ENCODE measurements around the gene CEACAM7.
"Not testable (repeated sequence)": the region's sequence is repeated elsewhere in the genome, so short reads cannot be mapped to it uniquely, and the experiment has no call there.

The CEACAM7 gene

DNA sequence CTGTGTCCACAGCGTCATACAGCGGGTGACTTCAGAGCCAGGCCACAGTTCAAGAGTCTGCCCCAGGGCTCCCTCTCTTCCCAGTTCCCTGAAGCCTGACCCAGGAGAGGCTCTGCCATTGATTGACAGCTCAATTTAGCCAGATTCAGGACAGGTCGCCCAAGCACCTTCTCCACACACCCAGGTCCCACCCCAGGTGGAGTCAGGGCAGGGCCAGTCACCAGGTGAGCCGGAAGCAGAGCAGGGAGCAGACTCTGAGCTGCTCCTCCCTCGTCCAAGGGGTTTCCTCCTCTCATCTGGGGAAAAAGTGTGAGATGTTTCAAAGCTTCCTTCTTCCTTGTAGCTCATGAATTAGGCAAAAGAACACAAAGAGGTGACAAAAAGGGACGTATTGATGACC, 5.6 kb downstream of the CEACAM7 start:
- TF ChIP-seq YY1 (IDR thresholded peaks at IDR 0.05; ENCODE audit: insufficient read depth, insufficient read length) (no peak), ZNF274 (IDR thresholded peaks at IDR 0.05; ENCODE audit: low read depth, low read length) (no peak), SUZ12 (IDR thresholded peaks at IDR 0.05; ENCODE audit: extremely low read depth, insufficient read depth, insufficient read length) (no peak)
- Histone ChIP-seq H3K4me1 (ENCODE audit: insufficient read depth, insufficient read length) (no peaks in the 10 kb centered on the region), H3K9me3 (ENCODE audit: insufficient read depth, low read length) (no peaks in the 10 kb centered on the region), H3K9ac (ENCODE audit: insufficient read length, low read depth) (no peak overlapping the region), H3K4me3 (ENCODE audit: insufficient read length, low read depth) (no peak overlapping the region), H3K27me3 (ENCODE audit: insufficient read depth, insufficient read length) (peaks cover 96% of the 10 kb centered on the region), H3K36me3 (ENCODE audit: insufficient read depth, insufficient read length, low read length) (no peaks in the 10 kb centered on the region)
- no peak for DNase-seq (ENCODE audit: low read depth, low spot score)

DNA sequence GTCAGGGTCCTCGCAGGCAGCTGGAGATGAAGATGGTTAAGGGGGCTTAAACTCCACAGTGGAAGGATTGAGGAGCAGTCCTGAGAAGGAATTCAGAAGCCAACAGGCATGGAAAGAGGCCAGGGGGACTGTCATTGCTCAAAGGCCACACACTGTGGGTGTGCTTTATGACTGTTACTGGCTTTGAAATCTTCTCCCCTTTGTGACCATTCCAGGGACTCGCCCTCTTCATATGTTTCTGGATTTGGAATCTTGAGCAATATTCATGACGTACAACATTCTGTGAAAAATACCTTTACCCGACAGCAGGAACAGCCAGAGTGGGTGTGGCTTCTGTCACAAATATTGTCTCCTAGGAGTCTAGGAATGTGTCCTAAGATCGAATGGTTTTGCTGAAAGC, 16.6 kb downstream of the CEACAM7 start:
- peaks cover 92% of the 10 kb centered on the region for H3K27me3 ChIP-seq (ENCODE audit: insufficient read depth, insufficient read length)
- no peak for DNase-seq (ENCODE audit: low read depth, low spot score)
- H3K4me1 ChIP-seq (ENCODE audit: insufficient read depth, insufficient read length), result no peaks in the 10 kb centered on the region
- TF ChIP-seq YY1 (IDR thresholded peaks at IDR 0.05; ENCODE audit: insufficient read depth, insufficient read length) (no peak), SUZ12 (IDR thresholded peaks at IDR 0.05; ENCODE audit: extremely low read depth, insufficient read depth, insufficient read length) (no peak)
- H3K9me3 ChIP-seq (ENCODE audit: insufficient read depth, low read length), result peaks cover 5% of the 10 kb centered on the region; the same call in 1 of the 2 replicates
- H3K4me3 ChIP-seq (ENCODE audit: insufficient read length, low read depth), result no peak overlapping the region
- no peak overlapping the region for H3K9ac ChIP-seq (ENCODE audit: insufficient read length, low read depth)
- no peaks in the 10 kb centered on the region for H3K36me3 ChIP-seq (ENCODE audit: insufficient read depth, insufficient read length, low read length)

DNA sequence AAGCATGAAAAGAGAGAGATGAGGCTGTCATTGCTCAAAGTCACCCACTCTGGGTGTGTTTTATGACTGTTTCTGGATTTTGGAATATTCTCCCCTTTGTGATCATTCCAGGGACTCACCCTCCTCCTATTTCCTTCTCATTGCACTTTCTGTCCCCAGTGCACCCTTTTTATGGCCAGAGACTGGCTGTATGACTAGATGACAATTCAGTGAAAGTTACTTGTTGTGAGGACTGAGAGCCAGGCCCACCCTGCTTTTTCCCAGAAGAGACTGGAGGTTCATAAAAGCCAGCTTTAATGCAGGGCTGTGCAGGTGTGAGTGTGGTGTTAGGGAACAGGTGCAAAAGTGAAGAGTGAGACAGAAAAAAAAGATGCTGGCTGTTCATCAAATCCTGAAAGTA, 17.3 kb downstream of the CEACAM7 start:
- DNase-seq (ENCODE audit: low read depth, low spot score), result no peak
- no peak overlapping the region for H3K9ac ChIP-seq (ENCODE audit: insufficient read length, low read depth)
- TF ChIP-seq SUZ12 (IDR thresholded peaks at IDR 0.05; ENCODE audit: extremely low read depth, insufficient read depth, insufficient read length) (no peak), YY1 (IDR thresholded peaks at IDR 0.05; ENCODE audit: insufficient read depth, insufficient read length) (no peak), ZNF274 (IDR thresholded peaks at IDR 0.05; ENCODE audit: low read depth, low read length) (no peak)
- H3K9me3 ChIP-seq (ENCODE audit: insufficient read depth, low read length), result peaks cover 12% of the 10 kb centered on the region
- no peaks in the 10 kb centered on the region for H3K4me1 ChIP-seq (ENCODE audit: insufficient read depth, insufficient read length)
- H3K4me3 ChIP-seq (ENCODE audit: insufficient read length, low read depth), result no peak overlapping the region
- H3K27me3 ChIP-seq (ENCODE audit: insufficient read depth, insufficient read length), result peaks cover 87% of the 10 kb centered on the region
- no peaks in the 10 kb centered on the region for H3K36me3 ChIP-seq (ENCODE audit: insufficient read depth, insufficient read length, low read length)

DNA sequence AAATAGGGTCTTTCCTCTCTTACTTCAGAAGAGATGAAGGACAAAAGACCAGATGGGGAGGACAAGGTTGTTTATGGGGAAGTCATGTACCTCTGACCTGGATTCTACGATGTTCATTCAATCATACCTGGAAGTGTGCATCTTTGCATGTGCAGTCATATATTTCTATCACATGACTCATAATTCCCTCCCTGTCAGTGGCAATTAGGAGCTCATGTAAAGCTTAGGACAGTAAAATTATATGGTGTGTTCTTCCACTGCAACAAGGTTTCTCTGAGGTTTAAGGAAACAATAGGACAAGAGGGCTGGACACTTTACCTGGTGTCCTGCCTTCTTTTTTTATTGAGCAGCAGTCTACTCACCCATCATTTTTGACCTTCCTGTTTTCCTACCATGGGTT, 19.8 kb downstream of the CEACAM7 start:
- no peak for TF ChIP-seq ZNF274 (IDR thresholded peaks at IDR 0.05; ENCODE audit: low read depth, low read length)
- no peak for TF ChIP-seq YY1 (IDR thresholded peaks at IDR 0.05; ENCODE audit: insufficient read depth, insufficient read length)
- TF ChIP-seq SUZ12 (IDR thresholded peaks at IDR 0.05; ENCODE audit: extremely low read depth, insufficient read depth, insufficient read length), result no peak
- no peaks in the 10 kb centered on the region for H3K36me3 ChIP-seq (ENCODE audit: insufficient read depth, insufficient read length, low read length)
- peaks cover 17% of the 10 kb centered on the region for H3K9me3 ChIP-seq (ENCODE audit: insufficient read depth, low read length)

DNA sequence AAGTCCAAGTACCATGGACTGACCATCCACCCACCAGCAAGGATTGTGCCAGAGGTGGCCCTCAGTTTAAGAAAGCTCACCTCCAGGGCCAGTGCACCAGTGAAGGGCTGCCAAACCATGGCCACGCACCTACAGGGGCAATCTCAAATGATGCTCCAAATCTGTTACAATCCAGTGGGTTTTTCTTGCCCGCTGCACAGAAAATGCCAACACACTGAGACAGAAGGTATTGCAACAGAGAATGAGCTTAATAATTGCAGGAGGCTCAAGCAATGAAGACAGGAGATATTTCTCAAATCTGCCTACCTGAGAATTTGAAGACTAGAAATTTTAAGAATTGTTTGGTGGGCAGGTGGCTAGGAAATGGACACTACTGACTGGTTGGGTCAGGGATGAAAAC, 22.0 kb downstream of the CEACAM7 start:
- DNase-seq (ENCODE audit: low read depth, low spot score), result no peak
- H3K9me3 ChIP-seq (ENCODE audit: insufficient read depth, low read length), result peaks cover 17% of the 10 kb centered on the region
- no peak overlapping the region for H3K9ac ChIP-seq (ENCODE audit: insufficient read length, low read depth)
- H3K4me3 ChIP-seq (ENCODE audit: insufficient read length, low read depth), result no peak overlapping the region
- H3K36me3 ChIP-seq (ENCODE audit: insufficient read depth, insufficient read length, low read length), result no peaks in the 10 kb centered on the region
- no peaks in the 10 kb centered on the region for H3K4me1 ChIP-seq (ENCODE audit: insufficient read depth, insufficient read length)
- TF ChIP-seq SUZ12 (IDR thresholded peaks at IDR 0.05; ENCODE audit: extremely low read depth, insufficient read depth, insufficient read length) (no peak), ZNF274 (IDR thresholded peaks at IDR 0.05; ENCODE audit: low read depth, low read length) (no peak), YY1 (IDR thresholded peaks at IDR 0.05; ENCODE audit: insufficient read depth, insufficient read length) (no peak)
- H3K27me3 ChIP-seq (ENCODE audit: insufficient read depth, insufficient read length), result peaks cover 58% of the 10 kb centered on the region

More for the DNA sequence above, 19.8 kb downstream of the CEACAM7 start:
- H3K4me1 ChIP-seq (ENCODE audit: insufficient read depth, insufficient read length), result no peaks in the 10 kb centered on the region
- peaks cover 67% of the 10 kb centered on the region for H3K27me3 ChIP-seq (ENCODE audit: insufficient read depth, insufficient read length)
- no peak overlapping the region for H3K4me3 ChIP-seq (ENCODE audit: insufficient read length, low read depth)
- DNase-seq (ENCODE audit: low read depth, low spot score), result no peak
- H3K9ac ChIP-seq (ENCODE audit: insufficient read length, low read depth), result no peak overlapping the region

DNA sequence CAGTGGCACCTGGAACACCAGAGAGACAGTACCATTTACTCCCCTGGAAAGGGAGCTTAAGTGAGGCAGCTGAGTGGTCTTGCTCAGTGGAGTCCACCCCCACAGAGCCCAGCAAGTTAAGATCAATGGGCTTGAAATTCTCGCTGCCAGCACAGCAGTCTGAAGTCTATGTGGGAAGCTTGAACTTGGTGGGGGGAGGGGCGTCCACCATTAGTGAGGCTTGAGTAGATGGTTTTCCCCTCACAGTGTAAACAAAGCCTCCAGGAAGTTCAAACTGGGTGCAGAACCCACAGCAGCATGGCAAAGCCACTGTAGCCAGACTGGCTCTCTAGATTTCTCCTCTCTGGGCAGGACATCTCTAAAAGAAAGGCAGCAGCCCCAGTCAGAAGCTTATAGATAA, 30.9 kb downstream of the CEACAM7 start:
- Histone ChIP-seq H3K9me3 (ENCODE audit: insufficient read depth, low read length) (no peaks in the 10 kb centered on the region), H3K27me3 (ENCODE audit: insufficient read depth, insufficient read length) (peaks cover 26% of the 10 kb centered on the region), H3K9ac (ENCODE audit: insufficient read length, low read depth) (no peak overlapping the region), H3K4me1 (ENCODE audit: insufficient read depth, insufficient read length) (no peaks in the 10 kb centered on the region), H3K36me3 (ENCODE audit: insufficient read depth, insufficient read length, low read length) (no peaks in the 10 kb centered on the region), H3K4me3 (ENCODE audit: insufficient read length, low read depth) (no peak overlapping the region)
- peak; percentile 5 for DNase-seq (ENCODE audit: low read depth, low spot score)
- no peak for TF ChIP-seq YY1 (IDR thresholded peaks at IDR 0.05; ENCODE audit: insufficient read depth, insufficient read length)
- TF ChIP-seq ZNF274 (IDR thresholded peaks at IDR 0.05; ENCODE audit: low read depth, low read length), result no peak
- TF ChIP-seq SUZ12 (IDR thresholded peaks at IDR 0.05; ENCODE audit: extremely low read depth, insufficient read depth, insufficient read length), result no peak

DNA sequence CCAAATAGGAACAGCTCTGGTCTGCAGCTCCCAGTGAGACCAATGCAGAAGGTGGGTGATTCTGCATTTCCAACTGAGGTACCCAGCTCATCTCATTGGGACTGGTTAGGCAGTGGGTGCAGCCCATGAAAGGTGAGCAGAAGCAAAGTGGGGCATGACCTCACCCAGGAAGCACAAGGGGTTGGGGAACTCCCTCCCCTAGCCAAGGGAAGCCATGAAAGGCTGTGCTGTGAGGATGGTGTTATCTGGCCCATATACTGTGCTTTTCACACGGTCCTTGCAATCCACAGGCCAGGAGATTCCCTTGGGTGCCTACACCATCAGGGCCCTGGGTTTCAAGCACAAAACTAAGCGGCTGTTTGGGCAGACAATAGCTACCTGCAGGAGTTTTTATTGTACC, 31.3 kb downstream of the CEACAM7 start:
- H3K36me3 ChIP-seq (ENCODE audit: insufficient read depth, insufficient read length, low read length); H3K4me3 ChIP-seq (ENCODE audit: insufficient read length, low read depth); DNase-seq (ENCODE audit: low read depth, low spot score); H3K9me3 ChIP-seq (ENCODE audit: insufficient read depth, low read length); H3K4me1 ChIP-seq (ENCODE audit: insufficient read depth, insufficient read length); H3K9ac ChIP-seq (ENCODE audit: insufficient read length, low read depth): not testable (repeated sequence)
- H3K27me3 ChIP-seq (ENCODE audit: insufficient read depth, insufficient read length), result peaks cover 26% of the 10 kb centered on the region

- no peaks in the 10 kb centered on the region for H3K9me3 ChIP-seq (ENCODE audit: insufficient read depth, low read length)
- TF ChIP-seq YY1 (IDR thresholded peaks at IDR 0.05; ENCODE audit: insufficient read depth, insufficient read length) (no peak), ZNF274 (IDR thresholded peaks at IDR 0.05; ENCODE audit: low read depth, low read length) (no peak), SUZ12 (IDR thresholded peaks at IDR 0.05; ENCODE audit: extremely low read depth, insufficient read depth, insufficient read length) (no peak)
- H3K4me1 ChIP-seq (ENCODE audit: insufficient read depth, insufficient read length), result no peaks in the 10 kb centered on the region
- H3K36me3 ChIP-seq (ENCODE audit: insufficient read depth, insufficient read length, low read length), result no peaks in the 10 kb centered on the region
- no peak overlapping the region for H3K9ac ChIP-seq (ENCODE audit: insufficient read length, low read depth)
- DNase-seq (ENCODE audit: low read depth, low spot score), result no peak
- peaks cover 53% of the 10 kb centered on the region for H3K27me3 ChIP-seq (ENCODE audit: insufficient read depth, insufficient read length)
- H3K4me3 ChIP-seq (ENCODE audit: insufficient read length, low read depth), result no peak overlapping the region
Measured at GRCh38 chr19:41652250-41652649, 35.8 kb downstream of the CEACAM7 start.
